Prostate gland (tissue), 2 donors: ENCODE measurements around the gene MYO9B. TPM values are rescaled to one million over a fixed set of nuclear protein-coding genes. Genes with fewer than 3 reads are reported as not detected.

Source experiments
- DNase-seq: peaks from one replicate; pipeline ENCODE4 v3.0.0-alpha.2; 2019; ENCODE audit warnings: low spot score
- H3K27ac ChIP-seq, 2 donors: fragments of 200-600 bp; sonication (generic); 2 replicates each; pipeline ENCODE4 v1.5.1; 2017 to 2019
- H3K27me3 ChIP-seq: fragments of 200-600 bp; sonication (generic); replicated peaks from 2 replicates; pipeline ENCODE4 v1.5.1; 2019; ENCODE audit not compliant: insufficient read depth
- H3K36me3 ChIP-seq, 2 donors: fragments of 200-600 bp; sonication (generic); 1 replicate in 1 of 2; 2 replicates in 1 of 2; pipeline versions ENCODE4 v1.5.1 to v1.8.1; 2017 to 2019
- H3K4me1 ChIP-seq: fragments of 200-600 bp; sonication (generic); replicated peaks from 2 replicates; pipeline ENCODE4 v1.5.1; 2019
- H3K4me3 ChIP-seq, 2 donors: fragments of 200-600 bp; sonication (generic); 2 replicates each; pipeline ENCODE4 v1.5.1; 2017 to 2019
- H3K9me3 ChIP-seq: fragments of 200-600 bp; sonication (generic); 2 replicates; pipeline ENCODE4 v1.5.1; 2017
- CTCF ChIP-seq, 4 experiments: fragments of 200-600 bp in 2 of 4; fragments of 450-650 bp in 2 of 4; sonication (generic) in 2 of 4; IDR thresholded peaks; 1 replicate in 3 of 4; 2 replicates in 1 of 4; pipeline ENCODE4 v1.5.1; 2016 to 2019; ENCODE audit warnings: antibody characterized with exemption in 4 of 4, mild to moderate bottlenecking in 2 of 4, moderate library complexity in 2 of 4
- POLR2A ChIP-seq: fragments of 450-650 bp; IDR thresholded peaks from one replicate; pipeline ENCODE4 v1.6.1; 2016; ENCODE audit warnings: antibody characterized with exemption, mild to moderate bottlenecking
- POLR2AphosphoS5 ChIP-seq: sonication (generic); formaldehyde crosslinking; IDR thresholded peaks from one replicate; pipeline ENCODE4 v1.6.1; 2017; ENCODE audit warnings: antibody characterized with exemption
- WGBS: methylation state at CpG from one replicate; pipeline ENCODE4 v1.1.5; 2018; 5-methylcytosine and 5-hydroxymethylcytosine counted together
- intact Hi-C: fragments of 100-400 bp; cut with DNase I; formaldehyde crosslinking; loops from one replicate; pipeline ENCODE4 v1.14.2; 2022
- total RNA-seq, 2 donors: library from RNA; depleted of rRNA; stranded (reverse); fragments of >200 nt; gene quantifications; one replicate each; pipeline ENCODE4 v1.1.0, GENCODE V29; 2016

The MYO9B gene
- total RNA-seq, 2 donors from 2014 or later = 50.9 to 208 TPM

GRCh38 chr19:17070421-17070820 lies 5.2 kb upstream of the MYO9B start:
- Histone ChIP-seq H3K27me3 (no peaks in the 10 kb centered on the region), H3K4me3 (no peak overlapping the region), H3K4me1 (peaks cover 4% of the 10 kb centered on the region), H3K36me3 (no peaks in the 10 kb centered on the region), H3K27ac (no peak overlapping the region), H3K9me3 (no peaks in the 10 kb centered on the region)
- intact Hi-C loops = no loop called here
- 95% methylated on average over 12 of the region's 12 CpGs for WGBS
- no peak for TF ChIP-seq CTCF (IDR thresholded peaks at IDR 0.05)
- TF ChIP-seq POLR2AphosphoS5 = no peak
- no peak for TF ChIP-seq POLR2A
- no peak for DNase-seq

GRCh38 chr19:17070912-17071311 lies 4.7 kb upstream of the MYO9B start:
- TF ChIP-seq POLR2AphosphoS5 = no peak
- no peak for TF ChIP-seq POLR2A
- no peak for DNase-seq
- intact Hi-C loops = no loop called here
- Histone ChIP-seq H3K27ac (no peak overlapping the region), H3K27me3 (no peaks in the 10 kb centered on the region), H3K4me3 (no peak overlapping the region), H3K36me3 (no peaks in the 10 kb centered on the region), H3K9me3 (no peaks in the 10 kb centered on the region), H3K4me1 (peaks cover 4% of the 10 kb centered on the region)
- 79% methylated on average over 7 of the region's 7 CpGs for WGBS

- peak overlapping the region; percentile 67 to 87 for H3K4me3 ChIP-seq
- H3K9me3 ChIP-seq = no peaks in the 10 kb centered on the region
- intact Hi-C loops = no loop called here
- H3K36me3 ChIP-seq = no peaks in the 10 kb centered on the region
- DNase-seq = no peak
- H3K27me3 ChIP-seq = no peaks in the 10 kb centered on the region
- H3K4me1 ChIP-seq = peaks cover 10% of the 10 kb centered on the region
- WGBS = 39% methylated on average over 18 of the region's 18 CpGs
- TF ChIP-seq POLR2AphosphoS5 (no peak), POLR2A (no peak), CTCF (IDR thresholded peaks at IDR 0.05) (no peak)
- peak overlapping the region in 1 of 2 donors; percentile 83 for H3K27ac ChIP-seq
Measured at GRCh38 chr19:17073869-17074633, 1.5 kb upstream of the MYO9B start.

- intact Hi-C loops = loop anchor here (5.0 kb wide), 1 partner anchor 63 kb away; no protein-coding TSS in a partner anchor
- 11% methylated on average over 11 of the region's 11 CpGs for WGBS
- H3K4me1 ChIP-seq = peaks cover 10% of the 10 kb centered on the region
- no peaks in the 10 kb centered on the region for H3K36me3 ChIP-seq
- no peak for DNase-seq
- H3K9me3 ChIP-seq = no peaks in the 10 kb centered on the region
- H3K27ac ChIP-seq = peak overlapping the region; percentile 77 to 83
- H3K4me3 ChIP-seq = peak overlapping the region; percentile 67 to 87
- no peak for TF ChIP-seq POLR2AphosphoS5
- no peak for TF ChIP-seq POLR2A
- no peak for TF ChIP-seq CTCF (IDR thresholded peaks at IDR 0.05)
- H3K27me3 ChIP-seq = no peaks in the 10 kb centered on the region
Measured at GRCh38 chr19:17074634-17075034, 943 bp upstream of the MYO9B start.

- intact Hi-C loops = loop anchor here (5.0 kb wide), 1 partner anchor 61 kb away; no protein-coding TSS in a partner anchor
- Histone ChIP-seq H3K9me3 (no peaks in the 10 kb centered on the region), H3K4me1 (peaks cover 13% of the 10 kb centered on the region), H3K36me3 (no peaks in the 10 kb centered on the region), H3K27ac (peak overlapping the region; percentile 81 to 83), H3K4me3 (peak overlapping the region; percentile 67 to 87), H3K27me3 (no peaks in the 10 kb centered on the region)
- TF ChIP-seq POLR2AphosphoS5 (no peak), CTCF (IDR thresholded peaks at IDR 0.05) (no peak), POLR2A (no peak)
- no peak for DNase-seq
- WGBS = under 1% methylated on average over 43 of the region's 43 CpGs
Measured at GRCh38 chr19:17075864-17076542, 426 bp downstream of the MYO9B start.
